Right atrium auricular region (tissue), 2 donors: ENCODE data around the gene TIMM13. TPM values are rescaled to one million over a fixed set of nuclear protein-coding genes. Genes with fewer than 3 reads are reported as not detected.

Source experiments
- DNase-seq: peaks from one replicate; pipeline ENCODE4 v3.0.0-alpha.2; 2019; ENCODE audit warnings: low spot score
- H3K27ac ChIP-seq, 2 donors: fragments of 200-600 bp; sonication (generic); 1 replicate in 1 of 2; 2 replicates in 1 of 2; pipeline ENCODE4 v1.5.1; 2016 to 2019
- H3K27me3 ChIP-seq, 2 donors: fragments of 200-600 bp; sonication (generic); one replicate each; pipeline versions ENCODE4 v1.5.1 to v1.6.0; 2017 to 2019
- H3K36me3 ChIP-seq: fragments of 200-600 bp; sonication (generic); one replicate; pipeline ENCODE4 v1.5.1; 2016
- H3K4me1 ChIP-seq, 2 donors: fragments of 200-600 bp; sonication (generic); one replicate each; pipeline versions ENCODE4 v1.5.1 to v1.6.0; 2017 to 2019
- H3K4me3 ChIP-seq, 2 donors: fragments of 200-600 bp; sonication (generic); 1 replicate in 1 of 2; 2 replicates in 1 of 2; pipeline ENCODE4 v1.5.1; 2017 to 2019; ENCODE audit warnings: mild to moderate bottlenecking in 1 of 2, moderate library complexity in 1 of 2
- H3K9me3 ChIP-seq, 2 donors: fragments of 200-600 bp; sonication (generic); one replicate each; pipeline ENCODE4 v1.5.1; 2019
- total RNA-seq, 2 donors: library from RNA; depleted of rRNA; stranded (reverse); fragments of >200 nt; gene quantifications; one replicate each; pipeline ENCODE4 v1.1.0, GENCODE V29; 2016
- TF ChIP-seq, protein P1 (sequence below), 2 donors: fragments of 200-600 bp; sonication (generic); IDR thresholded peaks; one replicate each; pipeline ENCODE4 v1.5.1; 2019; ENCODE audit warnings: antibody characterized with exemption in 2 of 2

TIMM13 gene
- 10 to 100 TPM; 37.1 to 37.2 TPM for total RNA-seq

DNA sequence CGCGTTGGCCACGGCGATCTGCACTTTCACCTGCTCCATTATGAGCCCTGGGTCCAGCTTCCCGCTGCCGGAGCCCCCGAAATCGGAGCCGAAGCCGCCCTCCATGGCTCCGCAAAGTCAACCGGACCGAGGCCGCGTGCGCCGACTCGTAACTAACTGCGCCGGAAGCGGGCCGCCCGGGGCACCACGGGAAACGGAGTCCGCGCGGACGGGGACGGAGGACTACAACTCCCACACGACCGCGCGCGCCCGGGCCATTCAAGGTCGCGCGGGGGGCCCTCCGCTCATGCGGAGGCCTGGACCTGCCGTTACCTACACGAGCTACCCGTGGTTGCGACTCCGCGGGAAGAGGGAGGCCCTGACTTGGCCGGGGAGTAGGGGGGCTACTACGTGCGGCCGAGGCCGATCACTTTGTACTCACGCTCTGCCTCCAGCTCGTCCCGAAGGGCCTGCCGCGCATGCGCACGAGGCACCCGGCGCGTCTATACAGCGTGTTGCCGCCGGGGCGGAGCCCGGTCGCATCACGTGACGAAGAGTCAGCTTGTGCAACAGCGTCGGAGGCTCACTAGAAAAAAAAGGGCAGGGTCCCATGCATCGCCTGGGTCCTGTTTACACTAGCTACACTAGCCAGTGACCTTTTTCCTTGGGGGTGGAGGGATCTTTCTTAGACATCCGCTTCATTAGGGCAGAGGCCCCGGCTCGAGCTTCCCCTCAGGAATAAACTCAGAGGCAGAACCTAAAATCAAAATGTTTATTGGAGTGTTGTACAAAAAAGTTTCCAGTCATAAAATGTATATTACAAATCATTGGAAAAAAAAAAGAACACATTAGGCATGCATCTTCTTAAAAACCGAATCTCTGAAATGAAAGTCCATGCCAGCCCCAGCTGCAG, at the start of gene TIMM13:
Gene TIMM13, minus strand, starts transcription at position 158 of the 892 bp plus-strand sequence. Its CDS starts 53 bp downstream, at position 105.
- no peaks in the 10 kb centered on the region for H3K9me3 ChIP-seq
- DNase-seq = peak; percentile 98
- H3K27me3 ChIP-seq = no peaks in the 10 kb centered on the region
- TF ChIP-seq, protein P1, sequence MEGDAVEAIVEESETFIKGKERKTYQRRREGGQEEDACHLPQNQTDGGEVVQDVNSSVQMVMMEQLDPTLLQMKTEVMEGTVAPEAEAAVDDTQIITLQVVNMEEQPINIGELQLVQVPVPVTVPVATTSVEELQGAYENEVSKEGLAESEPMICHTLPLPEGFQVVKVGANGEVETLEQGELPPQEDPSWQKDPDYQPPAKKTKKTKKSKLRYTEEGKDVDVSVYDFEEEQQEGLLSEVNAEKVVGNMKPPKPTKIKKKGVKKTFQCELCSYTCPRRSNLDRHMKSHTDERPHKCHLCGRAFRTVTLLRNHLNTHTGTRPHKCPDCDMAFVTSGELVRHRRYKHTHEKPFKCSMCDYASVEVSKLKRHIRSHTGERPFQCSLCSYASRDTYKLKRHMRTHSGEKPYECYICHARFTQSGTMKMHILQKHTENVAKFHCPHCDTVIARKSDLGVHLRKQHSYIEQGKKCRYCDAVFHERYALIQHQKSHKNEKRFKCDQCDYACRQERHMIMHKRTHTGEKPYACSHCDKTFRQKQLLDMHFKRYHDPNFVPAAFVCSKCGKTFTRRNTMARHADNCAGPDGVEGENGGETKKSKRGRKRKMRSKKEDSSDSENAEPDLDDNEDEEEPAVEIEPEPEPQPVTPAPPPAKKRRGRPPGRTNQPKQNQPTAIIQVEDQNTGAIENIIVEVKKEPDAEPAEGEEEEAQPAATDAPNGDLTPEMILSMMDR (IDR thresholded peaks at IDR 0.05) = no peak
- peaks cover 17% of the 10 kb centered on the region for H3K36me3 ChIP-seq
- H3K27ac ChIP-seq = peak within 1 kb of the TSS; percentile 98 to 99
- H3K4me1 ChIP-seq = peaks cover 0 to 48% of the 10 kb centered on the region in 2 donors
- H3K4me3 ChIP-seq = peak within 1 kb of the TSS; percentile 61 to 76

DNA sequence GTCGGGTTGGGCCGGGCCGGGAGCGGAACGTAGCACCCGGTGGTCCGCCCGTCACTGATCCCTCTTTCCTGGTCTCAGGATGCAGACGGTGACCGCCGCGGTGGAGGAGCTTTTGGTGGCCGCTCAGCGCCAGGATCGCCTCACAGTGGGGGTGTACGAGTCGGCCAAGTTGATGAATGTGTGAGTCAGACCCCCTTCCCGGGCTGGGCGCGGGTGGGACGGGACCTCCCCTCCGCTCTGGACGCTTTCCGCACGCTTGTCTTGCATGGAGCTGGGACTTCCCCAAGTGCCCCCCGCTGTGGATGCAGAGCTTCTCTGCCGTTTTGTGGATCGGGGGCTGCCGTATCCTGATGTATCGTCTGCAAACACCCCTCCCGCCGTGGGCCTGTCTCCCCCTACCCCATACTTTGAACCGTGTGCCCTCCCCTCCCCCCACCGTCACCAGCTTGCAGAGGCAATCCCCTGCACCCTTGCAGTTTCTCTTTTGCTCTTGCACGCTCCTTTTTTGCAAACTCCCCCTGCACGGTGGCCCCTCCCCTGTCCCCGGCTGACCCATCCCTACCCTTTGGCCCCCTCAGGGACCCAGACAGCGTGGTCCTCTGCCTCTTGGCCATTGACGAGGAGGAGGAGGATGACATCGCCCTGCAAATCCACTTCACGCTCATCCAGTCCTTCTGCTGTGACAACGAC, 49.2 kb upstream of the TIMM13 start:
- TF ChIP-seq, protein P1 (IDR thresholded peaks at IDR 0.05) = no peak
- peak overlapping the region; percentile 89 to 96 for H3K4me3 ChIP-seq
- H3K4me1 ChIP-seq = peaks cover 0 to 39% of the 10 kb centered on the region in 2 donors
- H3K9me3 ChIP-seq = no peaks in the 10 kb centered on the region
- DNase-seq = no peak
- H3K27me3 ChIP-seq = no peaks in the 10 kb centered on the region
- H3K27ac ChIP-seq = peak overlapping the region; percentile 95 to 98
- H3K36me3 ChIP-seq = peaks cover 19% of the 10 kb centered on the region

DNA sequence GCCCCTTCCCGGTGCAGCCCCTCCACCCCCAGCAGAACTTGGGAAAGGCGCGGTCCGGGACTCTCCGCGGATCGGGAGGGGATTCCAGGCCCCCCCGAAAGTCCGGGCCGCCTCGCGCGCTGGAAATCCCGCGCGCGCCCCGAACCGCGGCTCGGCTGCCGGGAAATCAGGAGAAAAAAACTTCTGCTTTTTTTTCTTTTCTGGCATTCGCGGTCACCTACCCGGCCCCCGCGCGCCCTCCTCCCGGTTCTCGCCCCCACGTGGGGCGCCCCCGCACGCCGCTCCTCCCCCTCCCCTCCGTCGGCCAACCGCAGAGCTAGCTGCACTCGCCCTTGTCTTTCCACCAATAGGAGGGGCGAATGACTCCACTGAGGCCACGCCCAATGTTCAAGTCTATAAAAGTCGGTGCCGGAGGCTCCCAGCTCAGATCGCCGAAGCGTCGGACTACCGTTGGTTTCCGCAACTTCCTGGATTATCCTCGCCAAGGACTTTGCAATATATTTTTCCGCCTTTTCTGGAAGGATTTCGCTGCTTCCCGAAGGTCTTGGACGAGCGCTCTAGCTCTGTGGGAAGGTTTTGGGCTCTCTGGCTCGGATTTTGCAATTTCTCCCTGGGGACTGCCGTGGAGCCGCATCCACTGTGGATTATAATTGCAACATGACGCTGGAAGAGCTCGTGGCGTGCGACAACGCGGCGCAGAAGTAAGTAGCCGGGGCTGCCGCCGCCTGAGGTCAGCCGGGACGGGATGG, 48.5 kb upstream of the TIMM13 start, which contains the start of gene GADD45B:
Gene GADD45B, plus strand, starts transcription at position 426 of the 749 bp plus-strand sequence. Its CDS starts 232 bp downstream, at position 658.
- no peaks in the 10 kb centered on the region for H3K9me3 ChIP-seq
- no peaks in the 10 kb centered on the region for H3K27me3 ChIP-seq
- peaks cover 0 to 39% of the 10 kb centered on the region in 2 donors for H3K4me1 ChIP-seq
- DNase-seq = peak; percentile 99
- peak within 1 kb of the TSS; percentile 95 to 98 for H3K27ac ChIP-seq
- peaks cover 19% of the 10 kb centered on the region for H3K36me3 ChIP-seq
- TF ChIP-seq, protein P1 (IDR thresholded peaks at IDR 0.05) = no peak
- H3K4me3 ChIP-seq = peak within 1 kb of the TSS; percentile 89 to 96

GRCh38 chr19:2475018-2475701, 47.8 kb upstream of the TIMM13 start:
- H3K4me1 ChIP-seq = peaks cover 0 to 39% of the 10 kb centered on the region in 2 donors
- DNase-seq = no peak

More at GRCh38 chr19:2475018-2475701, 47.8 kb upstream of the TIMM13 start:
- H3K27me3 ChIP-seq = no peaks in the 10 kb centered on the region
- H3K4me3 ChIP-seq = peak overlapping the region; percentile 89 to 96
- H3K9me3 ChIP-seq = no peaks in the 10 kb centered on the region
- H3K36me3 ChIP-seq = peaks cover 19% of the 10 kb centered on the region
- H3K27ac ChIP-seq = peak overlapping the region; percentile 95 to 98
- TF ChIP-seq, protein P1 (IDR thresholded peaks at IDR 0.05) = no peak
